Brain microvascular endothelial cell (primary cell): ENCODE measurements around the gene FAM227B.

Source experiments
- DNase-seq: peaks from one replicate; pipeline ENCODE4 v3.0.0-alpha.2; 2020
- H3K27ac ChIP-seq: fragments of 250-450 bp; sonication (Bioruptor Pico); 2 replicates; pipeline ENCODE4 v1.5.1; 2020; ENCODE audit warnings: mild to moderate bottlenecking, moderate library complexity
- H3K27me3 ChIP-seq: fragments of 250-450 bp; sonication (Bioruptor Pico); replicated peaks from 2 replicates; pipeline ENCODE4 v1.5.1; 2020; ENCODE audit warnings: mild to moderate bottlenecking
- H3K36me3 ChIP-seq: fragments of 250-450 bp; sonication (Bioruptor Pico); replicated peaks from 2 replicates; pipeline ENCODE4 v1.5.1; 2020; ENCODE audit warnings: mild to moderate bottlenecking
- H3K4me3 ChIP-seq: 2 replicates; pipeline ENCODE4 v1.5.1; 2011; ENCODE audit warnings: low read depth, mild to moderate bottlenecking, control low read depth, low read length, moderate library complexity
- CTCF ChIP-seq: IDR thresholded peaks from 2 replicates; pipeline ENCODE4 v1.5.1; 2011; ENCODE audit warnings: low read depth, mild to moderate bottlenecking, moderate library complexity, low read length, control low read depth, inconsistent platforms; ENCODE audit errors: missing control alignments
- in situ Hi-C: cut with HindIII; loops from 2 replicates; pipeline ENCODE4 v1.10.0; 2017; ENCODE audit warnings: low sequenced_read_pairs, low pct_ligation_motif_present

Gene FAM227B

GRCh38 chr15:49301562-49301961, 319.1 kb downstream of the FAM227B start:
- H3K27me3 ChIP-seq: no peaks in the 10 kb centered on the region
- no peak overlapping the region for H3K4me3 ChIP-seq
- no peak for DNase-seq
- in situ Hi-C loops: no loop called here
- TF ChIP-seq CTCF: no peak
- H3K27ac ChIP-seq: no peak overlapping the region
- no peaks in the 10 kb centered on the region for H3K36me3 ChIP-seq

- no peak for DNase-seq
- H3K36me3 ChIP-seq: no peaks in the 10 kb centered on the region
- in situ Hi-C loops: no loop called here
- no peaks in the 10 kb centered on the region for H3K27me3 ChIP-seq
- H3K4me3 ChIP-seq: no peak overlapping the region
- TF ChIP-seq CTCF: no peak
- H3K27ac ChIP-seq: no peak overlapping the region
Measured at GRCh38 chr15:49300856-49301255, 319.8 kb downstream of the FAM227B start.

GRCh38 chr15:49297584-49297983, 323.0 kb downstream of the FAM227B start:
- no peak for TF ChIP-seq CTCF
- H3K27me3 ChIP-seq: no peaks in the 10 kb centered on the region
- no peak for DNase-seq
- in situ Hi-C loops: no loop called here
- no peak overlapping the region for H3K27ac ChIP-seq
- H3K4me3 ChIP-seq: no peak overlapping the region
- no peaks in the 10 kb centered on the region for H3K36me3 ChIP-seq

GRCh38 chr15:49296258-49296657, 324.4 kb downstream of the FAM227B start:
- no peaks in the 10 kb centered on the region for H3K27me3 ChIP-seq
- no peaks in the 10 kb centered on the region for H3K36me3 ChIP-seq
- no peak for DNase-seq
- no peak overlapping the region for H3K27ac ChIP-seq
- in situ Hi-C loops: no loop called here
- TF ChIP-seq CTCF: no peak
- no peak overlapping the region for H3K4me3 ChIP-seq

GRCh38 chr15:49293941-49294340, 326.7 kb downstream of the FAM227B start:
- DNase-seq: no peak
- H3K27me3 ChIP-seq: no peaks in the 10 kb centered on the region
- no peak overlapping the region for H3K4me3 ChIP-seq
- in situ Hi-C loops: no loop called here
- no peak for TF ChIP-seq CTCF
- H3K27ac ChIP-seq: no peak overlapping the region
- no peaks in the 10 kb centered on the region for H3K36me3 ChIP-seq

- H3K36me3 ChIP-seq: no peaks in the 10 kb centered on the region
- H3K27me3 ChIP-seq: no peaks in the 10 kb centered on the region
- in situ Hi-C loops: no loop called here
- TF ChIP-seq CTCF: no peak
- no peak overlapping the region for H3K27ac ChIP-seq
- no peak overlapping the region for H3K4me3 ChIP-seq
- DNase-seq: no peak
Measured at GRCh38 chr15:49290191-49290590, 330.4 kb downstream of the FAM227B start.
